AG04450 (cell line): ENCODE data around the gene TCEA2. TPM values are rescaled to one million over a fixed set of nuclear protein-coding genes. Genes with fewer than 3 reads are reported as not detected.
A peak's percentile ranks its signal among the peaks of the same experiment; 100 is the strongest.

Source experiments
- CTCF ChIA-PET: fragments of 300-600, 350-600 bp; formaldehyde crosslinking; extraction: SDS; loops from one replicate; lab custom pipeline; 2022; ENCODE audit warnings: antibody characterized with exemption, inconsistent platforms; lab: Charles Lee
- POLR2A ChIA-PET: fragments of 350-600 bp; formaldehyde crosslinking; extraction: SDS; loops from one replicate; lab custom pipeline; 2021; ENCODE audit warnings: antibody characterized with exemption, inconsistent platforms; lab: Yijun Ruan, JAX
- DNase-seq: peaks from one replicate; pipeline ENCODE4 v3.0.0-alpha.2; 2011; ENCODE audit warnings: low read depth, low spot score
- H3K27ac ChIP-seq: one replicate; pipeline ENCODE4 v1.5.1; 2012; ENCODE audit warnings: low read depth, low read length, control low read depth
- H3K27me3 ChIP-seq: one replicate; pipeline ENCODE4 v1.6.0; 2012; ENCODE audit warnings: low read length; ENCODE audit not compliant: control insufficient read depth, insufficient read depth
- H3K4me3 ChIP-seq: 2 replicates; pipeline ENCODE4 v1.5.1; 2011; ENCODE audit warnings: mild to moderate bottlenecking, low read depth, low read length, control low read depth
- H3K9me3 ChIP-seq: 2 replicates; pipeline ENCODE4 v1.5.1; 2012; ENCODE audit warnings: low read length; ENCODE audit not compliant: control insufficient read depth, insufficient read depth
- CTCF ChIP-seq: IDR thresholded peaks from 2 replicates; pipeline ENCODE4 v1.5.1; 2011; ENCODE audit warnings: low read depth, low read length, control low read depth, inconsistent platforms
- polyA plus RNA-seq: library from polyadenylated mRNA; depleted of rRNA; stranded (reverse); fragments of >200 nt; gene quantifications from 2 replicates; pipeline ENCODE4 v1.2.3, GENCODE V29; 2011

TCEA2 gene
- polyA plus RNA-seq, 1 experiment: 12.8 TPM

- Histone ChIP-seq H3K9me3 (no peaks in the 10 kb centered on the region; the same call in 1 of the 2 replicates), H3K27ac (peak overlapping the region; percentile 21), H3K27me3 (no peaks in the 10 kb centered on the region), H3K4me3 (peak overlapping the region; percentile 88)
- ChIA-PET CTCF (interaction anchor here (1.1 kb wide), 1 partner anchor 56 kb away, joined by 4 read pairs; no protein-coding TSS in a partner anchor), POLR2A (no interaction called here)
- TF ChIP-seq CTCF: no peak
- DNase-seq: no peak
Measured at GRCh38 chr20:64064145-64064698, 1.2 kb downstream of the TCEA2 start.

- ChIA-PET CTCF (no interaction called here), POLR2A (no interaction called here)
- H3K27ac ChIP-seq: no peak overlapping the region
- no peaks in the 10 kb centered on the region for H3K27me3 ChIP-seq
- TF ChIP-seq CTCF: no peak
- H3K4me3 ChIP-seq: no peak overlapping the region
- H3K9me3 ChIP-seq: no peaks in the 10 kb centered on the region; the same call in 1 of the 2 replicates
- DNase-seq: no peak
Measured at GRCh38 chr20:64065062-64065973, 2.3 kb downstream of the TCEA2 start.

GRCh38 chr20:64065974-64066343 is 3.0 kb downstream of the TCEA2 start:
- Histone ChIP-seq H3K27me3 (no peaks in the 10 kb centered on the region), H3K9me3 (no peaks in the 10 kb centered on the region; the same call in 1 of the 2 replicates), H3K27ac (no peak overlapping the region), H3K4me3 (no peak overlapping the region)
- ChIA-PET POLR2A (no interaction called here), CTCF (interaction anchor here (1.3 kb wide), 1 partner anchor 9 kb away, joined by 3 read pairs; no protein-coding TSS in a partner anchor)
- TF ChIP-seq CTCF: no peak
- no peak for DNase-seq

GRCh38 chr20:64067005-64067632 is 4.1 kb downstream of the TCEA2 start:
- Histone ChIP-seq H3K27ac (no peak overlapping the region), H3K4me3 (no peak overlapping the region), H3K27me3 (no peaks in the 10 kb centered on the region), H3K9me3 (no peaks in the 10 kb centered on the region; the same call in 1 of the 2 replicates)
- no peak for TF ChIP-seq CTCF
- ChIA-PET CTCF (interaction anchor here (0.6 to 1.3 kb wide), 2 partner anchors 10 to 12 kb away, joined by 3 read pairs; no protein-coding TSS in a partner anchor), POLR2A (no interaction called here)
- no peak for DNase-seq
